H1 (cell line): ENCODE data around the gene PKD2L2. TPM values are rescaled to one million over a fixed set of nuclear protein-coding genes. Genes with fewer than 3 reads are reported as not detected.

Experiments
- polyA plus RNA-seq, 7 experiments: library from polyadenylated mRNA; depleted of rRNA in 3 of 7; stranded (reverse) in 5 of 7; unstranded in 2 of 7; fragments of >200 nt in 5 of 7; fragments of 200-250 nt in 2 of 7; gene quantifications; 1 replicate in 5 of 7; 2 replicates in 1 of 7; 4 replicates in 1 of 7; pipeline versions ENCODE4 v1.2.1 to v1.2.3, GENCODE V29; 2011 to 2013; ENCODE audit warnings: missing spikeins in 2 of 7, mixed read lengths in 2 of 7
- total RNA-seq: library from RNA; stranded (reverse); fragmentation: NEBNext Ultra II Directional; extraction: Animal tissue kit (Norgen Biotek cat#: 25700); gene quantifications from 2 replicates; pipeline ENCODE4 v1.2.1, GENCODE V29; 2021
- TF ChIP-seq, protein P1 (sequence below): IDR thresholded peaks from 2 replicates; pipeline ENCODE4 v1.6.1; 2011; ENCODE audit warnings: low read length, improper control_type of control experiment

Gene PKD2L2
- total and polyA plus RNA-seq, 2 of the 8 experiments (the other 6 are each of a cell fraction or from before 2014, with no cell fraction given) = not detected

DNA sequence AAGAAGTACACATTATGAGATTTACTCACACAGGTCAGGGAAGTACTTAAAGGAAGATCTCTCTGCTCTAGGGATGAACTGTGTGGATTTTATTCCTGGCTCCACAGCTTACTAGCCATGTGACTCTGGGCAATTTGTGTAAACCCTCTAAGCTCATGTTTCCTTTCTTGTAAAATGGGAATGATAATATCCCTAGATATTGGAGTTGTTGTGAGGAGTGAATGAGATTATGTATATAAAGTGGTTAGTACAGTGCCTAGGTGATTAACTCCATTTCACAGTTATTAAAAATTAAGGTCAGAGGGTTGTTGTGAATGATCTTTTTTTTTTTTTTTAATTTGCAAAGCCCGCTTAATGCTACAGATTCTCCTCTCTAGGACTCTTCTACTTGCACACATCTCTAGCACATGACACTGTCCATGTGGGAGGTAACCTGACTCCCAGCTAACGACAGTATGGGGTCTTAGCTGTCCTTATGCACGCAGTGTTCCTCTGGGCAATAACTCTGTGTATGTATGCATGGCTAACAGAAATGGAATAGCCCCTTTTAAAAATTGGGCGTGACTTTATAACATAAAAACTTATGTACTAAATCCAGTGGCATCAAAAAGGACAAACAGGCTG, 45.5 kb upstream of the PKD2L2 start (continued):
- TF ChIP-seq, protein P1, sequence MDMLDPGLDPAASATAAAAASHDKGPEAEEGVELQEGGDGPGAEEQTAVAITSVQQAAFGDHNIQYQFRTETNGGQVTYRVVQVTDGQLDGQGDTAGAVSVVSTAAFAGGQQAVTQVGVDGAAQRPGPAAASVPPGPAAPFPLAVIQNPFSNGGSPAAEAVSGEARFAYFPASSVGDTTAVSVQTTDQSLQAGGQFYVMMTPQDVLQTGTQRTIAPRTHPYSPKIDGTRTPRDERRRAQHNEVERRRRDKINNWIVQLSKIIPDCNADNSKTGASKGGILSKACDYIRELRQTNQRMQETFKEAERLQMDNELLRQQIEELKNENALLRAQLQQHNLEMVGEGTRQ = no peak
